Hepatocyte (in vitro differentiated cells): ENCODE data around the gene NLRX1.

Source experiments
- CTCF ChIP-seq: fragments of 200-600 bp; sonication (generic); IDR thresholded peaks from 2 replicates; pipeline ENCODE4 v1.5.1; 2016; ENCODE audit warnings: antibody characterized with exemption, mild to moderate bottlenecking; ENCODE audit not compliant: poor library complexity
- EZH2 ChIP-seq: fragments of 200-600 bp; sonication (generic); IDR thresholded peaks from 2 replicates; pipeline ENCODE4 v1.6.1; 2016; ENCODE audit warnings: antibody characterized with exemption, mild to moderate bottlenecking, borderline replicate concordance
- EZH2phosphoT487 ChIP-seq: fragments of 200-600 bp; sonication (generic); IDR thresholded peaks from one replicate; pipeline ENCODE4 v1.6.1; 2018; ENCODE audit warnings: antibody characterized with exemption, mild to moderate bottlenecking, low read depth, moderate library complexity; ENCODE audit not compliant: unreplicated experiment, severe bottlenecking

GRCh38 chr11:119207415-119207960, 39.0 kb downstream of the NLRX1 start:
- no peak for TF ChIP-seq CTCF
- TF ChIP-seq EZH2, result no peak
- TF ChIP-seq EZH2phosphoT487, result no peak
